H1 (cell line): ENCODE results near the gene NEDD9. TPM values are rescaled to one million over a fixed set of nuclear protein-coding genes. Genes with fewer than 3 reads are reported as not detected.

ENCODE experiments used
- CBX8 ChIP-seq: fragments of 300-800, 300-1000 bp; sonication (generic); IDR thresholded peaks from 2 replicates; pipeline ENCODE4 v1.7.1; 2016; ENCODE audit warnings: low read depth, low read length, borderline replicate concordance
- KDM5A ChIP-seq: fragments of 200-600 bp; IDR thresholded peaks from 2 replicates; pipeline ENCODE4 v1.7.1; 2012; ENCODE audit warnings: mild to moderate bottlenecking, low read length, inconsistent platforms, mixed read lengths
- MAFK ChIP-seq: IDR thresholded peaks from 2 replicates; pipeline ENCODE4 v1.6.1; 2012; ENCODE audit warnings: low read depth, mild to moderate bottlenecking, improper control_type of control experiment, low read length
- RXRA ChIP-seq: IDR thresholded peaks from 2 replicates; pipeline ENCODE4 v1.6.1; 2011; ENCODE audit warnings: low read depth, mild to moderate bottlenecking, low read length, moderate library complexity; ENCODE audit not compliant: insufficient read depth
- SP1 ChIP-seq: IDR thresholded peaks from 2 replicates; pipeline ENCODE4 v1.6.1; 2011; ENCODE audit warnings: low read depth, low read length
- polyA plus RNA-seq, 7 experiments: library from polyadenylated mRNA; depleted of rRNA in 3 of 7; stranded (reverse) in 5 of 7; unstranded in 2 of 7; fragments of >200 nt in 5 of 7; fragments of 200-250 nt in 2 of 7; gene quantifications; 1 replicate in 5 of 7; 2 replicates in 1 of 7; 4 replicates in 1 of 7; pipeline versions ENCODE4 v1.2.1 to v1.2.3, GENCODE V29; 2011 to 2013; ENCODE audit warnings: missing spikeins in 2 of 7, mixed read lengths in 2 of 7
- total RNA-seq: library from RNA; stranded (reverse); fragmentation: NEBNext Ultra II Directional; extraction: Animal tissue kit (Norgen Biotek cat#: 25700); gene quantifications from 2 replicates; pipeline ENCODE4 v1.2.1, GENCODE V29; 2021
- TF ChIP-seq, protein P1 (sequence below), 3 experiments: IDR thresholded peaks; 1 replicate in 2 of 3; 2 replicates in 1 of 3; pipeline versions ENCODE4 v1.5.1 to v1.6.1; 2011; ENCODE audit warnings: low read length in 3 of 3, mild to moderate bottlenecking in 3 of 3, inconsistent platforms in 2 of 3, low read depth in 1 of 3, moderate library complexity in 1 of 3; ENCODE audit not compliant: insufficient read depth in 1 of 3; ENCODE audit errors: control extremely low read depth in 1 of 3
- TF ChIP-seq, protein P2 (sequence below): IDR thresholded peaks from 2 replicates; pipeline ENCODE4 v1.6.1; 2012; ENCODE audit warnings: low read length, inconsistent platforms

The NEDD9 gene
- total and polyA plus RNA-seq, 2 of the 8 experiments (the other 6 are each of a cell fraction or from before 2014, with no cell fraction given) = 3.6 to 12.0 TPM

DNA sequence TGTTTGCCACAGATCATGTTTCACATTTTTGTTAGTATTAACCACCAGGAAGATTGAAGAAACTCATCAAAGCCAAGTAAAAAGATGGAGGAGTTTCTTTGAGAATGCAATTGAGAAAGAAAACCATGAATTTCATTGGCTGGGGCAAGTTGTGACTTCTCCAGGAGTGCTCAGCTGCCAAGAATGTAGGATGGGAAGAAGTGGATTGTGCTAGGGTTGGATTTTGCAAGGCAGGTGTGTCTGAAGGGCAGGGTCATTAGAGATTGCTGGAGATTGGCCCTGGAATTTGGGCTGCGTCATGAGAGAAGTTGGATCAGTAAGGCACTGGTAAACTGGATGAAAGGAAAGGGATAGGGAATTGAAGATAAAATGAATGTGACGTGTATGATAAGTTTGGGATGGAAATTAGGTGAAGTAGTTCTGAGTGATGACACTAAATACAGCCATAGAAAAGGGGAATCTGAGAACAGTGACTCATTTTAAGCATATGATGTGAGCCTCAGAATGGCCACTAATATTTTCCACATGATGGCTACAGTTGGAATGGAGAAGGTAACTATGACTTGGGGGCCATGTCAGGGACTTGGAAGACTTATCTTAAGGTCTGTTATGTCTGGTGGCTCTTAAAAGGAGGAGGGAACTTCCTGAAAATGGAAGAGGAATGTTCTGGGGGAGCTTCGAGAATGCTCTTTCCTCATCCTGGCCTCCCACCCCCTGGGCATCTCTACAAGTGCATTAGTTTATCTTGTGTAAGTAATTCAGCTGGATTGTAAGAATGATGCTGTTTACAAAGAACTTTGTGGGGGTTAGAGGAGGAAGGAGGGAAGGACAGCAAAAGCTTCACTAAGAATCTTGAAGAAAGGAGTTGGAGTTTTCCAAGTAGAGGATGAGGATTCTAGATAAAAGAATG is 93.2 kb downstream of the NEDD9 start (continued):
- TF ChIP-seq, protein P1, sequence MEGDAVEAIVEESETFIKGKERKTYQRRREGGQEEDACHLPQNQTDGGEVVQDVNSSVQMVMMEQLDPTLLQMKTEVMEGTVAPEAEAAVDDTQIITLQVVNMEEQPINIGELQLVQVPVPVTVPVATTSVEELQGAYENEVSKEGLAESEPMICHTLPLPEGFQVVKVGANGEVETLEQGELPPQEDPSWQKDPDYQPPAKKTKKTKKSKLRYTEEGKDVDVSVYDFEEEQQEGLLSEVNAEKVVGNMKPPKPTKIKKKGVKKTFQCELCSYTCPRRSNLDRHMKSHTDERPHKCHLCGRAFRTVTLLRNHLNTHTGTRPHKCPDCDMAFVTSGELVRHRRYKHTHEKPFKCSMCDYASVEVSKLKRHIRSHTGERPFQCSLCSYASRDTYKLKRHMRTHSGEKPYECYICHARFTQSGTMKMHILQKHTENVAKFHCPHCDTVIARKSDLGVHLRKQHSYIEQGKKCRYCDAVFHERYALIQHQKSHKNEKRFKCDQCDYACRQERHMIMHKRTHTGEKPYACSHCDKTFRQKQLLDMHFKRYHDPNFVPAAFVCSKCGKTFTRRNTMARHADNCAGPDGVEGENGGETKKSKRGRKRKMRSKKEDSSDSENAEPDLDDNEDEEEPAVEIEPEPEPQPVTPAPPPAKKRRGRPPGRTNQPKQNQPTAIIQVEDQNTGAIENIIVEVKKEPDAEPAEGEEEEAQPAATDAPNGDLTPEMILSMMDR (IDR thresholded peaks at IDR 0.05; ENCODE audit: control extremely low read depth in 1 of 3, insufficient read depth in 1 of 3, low read depth in 1 of 3, low read length in 3 of 3) = no peak
- TF ChIP-seq KDM5A (no peak), MAFK (no peak), RXRA (no peak), SP1 (no peak), CBX8 (no peak)
- TF ChIP-seq, protein P2, sequence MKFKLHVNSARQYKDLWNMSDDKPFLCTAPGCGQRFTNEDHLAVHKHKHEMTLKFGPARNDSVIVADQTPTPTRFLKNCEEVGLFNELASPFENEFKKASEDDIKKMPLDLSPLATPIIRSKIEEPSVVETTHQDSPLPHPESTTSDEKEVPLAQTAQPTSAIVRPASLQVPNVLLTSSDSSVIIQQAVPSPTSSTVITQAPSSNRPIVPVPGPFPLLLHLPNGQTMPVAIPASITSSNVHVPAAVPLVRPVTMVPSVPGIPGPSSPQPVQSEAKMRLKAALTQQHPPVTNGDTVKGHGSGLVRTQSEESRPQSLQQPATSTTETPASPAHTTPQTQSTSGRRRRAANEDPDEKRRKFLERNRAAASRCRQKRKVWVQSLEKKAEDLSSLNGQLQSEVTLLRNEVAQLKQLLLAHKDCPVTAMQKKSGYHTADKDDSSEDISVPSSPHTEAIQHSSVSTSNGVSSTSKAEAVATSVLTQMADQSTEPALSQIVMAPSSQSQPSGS = no peak
